Fibroblast of villous mesenchyme (primary cell): Measurements from ENCODE around the gene KBTBD12. TPM values are rescaled to one million over a fixed set of nuclear protein-coding genes. Genes with fewer than 3 reads are reported as not detected.
"Not testable (repeated sequence)": the region's sequence is repeated elsewhere in the genome, so short reads cannot be mapped to it uniquely, and the experiment has no call there.

Experiments
- DNase-seq: peaks from one replicate; pipeline ENCODE4 v3.0.0-alpha.2; 2010; ENCODE audit warnings: low read depth
- H3K4me3 ChIP-seq: 2 replicates; pipeline ENCODE4 v1.5.1; 2011; ENCODE audit warnings: low read depth, mild to moderate bottlenecking, low read length
- total RNA-seq: library from RNA; depleted of rRNA; stranded (reverse); fragments of >200 nt; gene quantifications from 2 replicates; pipeline ENCODE4 v1.2.3, GENCODE V29; 2012
- TF ChIP-seq, protein P1 (sequence below): IDR thresholded peaks from 2 replicates; pipeline ENCODE4 v1.5.1; 2012; ENCODE audit warnings: low read depth, mild to moderate bottlenecking, low read length; ENCODE audit not compliant: insufficient read depth

The KBTBD12 gene
- total RNA-seq, 1 donor = not detected

DNA sequence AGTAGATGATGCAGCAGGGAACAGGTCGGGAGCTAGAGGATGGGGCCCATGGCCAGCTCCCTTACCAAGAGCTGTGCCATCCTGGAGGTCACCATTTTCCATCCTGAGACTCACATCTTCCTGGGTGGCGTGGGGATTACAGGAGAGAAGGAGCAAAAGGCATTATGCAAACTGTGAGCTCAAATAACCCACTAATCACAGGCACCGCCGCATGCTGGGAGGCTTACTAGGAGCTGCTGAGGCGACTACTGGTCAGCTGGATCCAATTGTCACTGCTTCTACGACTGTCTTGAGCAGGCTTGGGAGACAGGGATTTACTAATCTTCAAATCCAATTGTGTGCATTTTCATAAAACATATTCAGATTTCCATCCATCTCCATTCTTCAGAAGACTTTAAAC is 12.5 kb upstream of the KBTBD12 start:
- DNase-seq = no peak
- no peak overlapping the region for H3K4me3 ChIP-seq
- TF ChIP-seq, protein P1, sequence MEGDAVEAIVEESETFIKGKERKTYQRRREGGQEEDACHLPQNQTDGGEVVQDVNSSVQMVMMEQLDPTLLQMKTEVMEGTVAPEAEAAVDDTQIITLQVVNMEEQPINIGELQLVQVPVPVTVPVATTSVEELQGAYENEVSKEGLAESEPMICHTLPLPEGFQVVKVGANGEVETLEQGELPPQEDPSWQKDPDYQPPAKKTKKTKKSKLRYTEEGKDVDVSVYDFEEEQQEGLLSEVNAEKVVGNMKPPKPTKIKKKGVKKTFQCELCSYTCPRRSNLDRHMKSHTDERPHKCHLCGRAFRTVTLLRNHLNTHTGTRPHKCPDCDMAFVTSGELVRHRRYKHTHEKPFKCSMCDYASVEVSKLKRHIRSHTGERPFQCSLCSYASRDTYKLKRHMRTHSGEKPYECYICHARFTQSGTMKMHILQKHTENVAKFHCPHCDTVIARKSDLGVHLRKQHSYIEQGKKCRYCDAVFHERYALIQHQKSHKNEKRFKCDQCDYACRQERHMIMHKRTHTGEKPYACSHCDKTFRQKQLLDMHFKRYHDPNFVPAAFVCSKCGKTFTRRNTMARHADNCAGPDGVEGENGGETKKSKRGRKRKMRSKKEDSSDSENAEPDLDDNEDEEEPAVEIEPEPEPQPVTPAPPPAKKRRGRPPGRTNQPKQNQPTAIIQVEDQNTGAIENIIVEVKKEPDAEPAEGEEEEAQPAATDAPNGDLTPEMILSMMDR = no peak

DNA sequence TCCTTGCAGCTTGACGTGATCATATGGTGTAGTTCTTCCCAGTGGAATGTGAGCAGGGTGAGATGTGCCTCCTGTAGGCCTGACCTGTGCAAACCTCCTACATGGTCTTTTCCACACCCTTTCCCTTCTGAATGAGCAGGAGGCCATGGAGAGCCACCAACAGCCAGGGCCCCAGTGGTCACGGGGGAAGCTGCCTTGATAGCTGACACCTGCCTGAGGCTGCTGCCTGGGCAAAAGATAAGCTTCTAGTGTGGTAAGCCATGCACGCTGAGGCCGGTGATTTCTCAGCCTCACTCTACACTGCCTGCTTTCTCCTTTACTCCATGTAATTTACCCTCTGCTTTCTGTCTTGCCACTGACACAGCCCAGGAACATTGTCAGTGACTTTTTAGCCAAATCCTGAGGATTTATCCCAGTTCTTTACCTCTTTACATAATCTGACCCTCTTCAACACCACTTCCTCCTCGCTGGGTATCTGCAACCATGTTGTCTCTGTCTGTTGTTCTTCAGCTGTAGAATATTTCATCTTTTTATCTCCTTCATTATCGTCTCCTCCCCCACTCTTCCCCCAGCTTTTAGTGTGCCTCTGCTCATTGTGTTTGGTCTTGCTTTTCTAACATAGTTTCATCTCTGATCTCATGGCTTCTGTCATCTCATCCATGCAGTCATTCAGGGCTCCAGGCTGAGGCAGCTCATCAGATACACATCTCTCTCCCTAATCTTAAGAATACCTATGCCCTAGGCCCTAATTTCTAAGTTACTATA is 11.2 kb upstream of the KBTBD12 start:
- H3K4me3 ChIP-seq = no peak overlapping the region
- TF ChIP-seq, protein P1 = no peak
- no peak for DNase-seq

DNA sequence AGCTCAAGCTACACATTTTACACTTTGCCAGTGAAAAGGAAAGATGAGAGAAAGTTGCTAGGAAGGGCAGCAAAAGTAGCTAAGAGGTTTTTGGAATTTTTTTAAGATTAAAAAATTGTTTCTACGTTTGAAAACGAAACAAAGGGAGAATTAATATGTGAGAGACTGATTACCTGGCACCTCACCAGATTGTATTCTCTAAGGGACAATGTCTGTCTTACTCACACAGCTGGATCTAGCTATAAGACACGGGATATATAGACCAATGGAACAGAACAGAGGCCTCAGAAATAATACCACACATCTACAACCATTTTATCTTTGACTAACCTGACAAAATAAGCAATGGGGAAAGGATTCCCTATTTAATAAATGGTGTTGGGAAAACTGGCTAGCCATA is 9.5 kb upstream of the KBTBD12 start:
- H3K4me3 ChIP-seq = no peak overlapping the region
- DNase-seq = no peak
- TF ChIP-seq, protein P1 = no peak

DNA sequence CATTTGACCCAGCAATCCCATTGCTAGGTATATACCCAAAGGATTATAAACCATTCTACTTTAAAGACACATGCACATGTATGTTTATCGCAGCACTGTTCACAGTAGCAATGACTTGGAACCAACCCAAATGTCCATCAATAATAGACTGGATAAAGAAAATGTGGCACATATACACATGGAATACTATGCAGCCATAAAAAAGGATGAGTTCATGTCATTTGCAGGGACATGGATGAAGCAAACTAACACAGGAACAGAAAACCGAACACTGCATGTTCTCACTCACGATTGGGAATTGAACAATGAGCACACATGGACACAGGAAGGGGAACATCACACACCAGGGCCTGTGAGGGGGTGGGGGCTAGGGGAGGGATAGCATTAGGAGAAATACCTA is 8.4 kb upstream of the KBTBD12 start:
- not testable (repeated sequence) for H3K4me3 ChIP-seq, DNase-seq

DNA sequence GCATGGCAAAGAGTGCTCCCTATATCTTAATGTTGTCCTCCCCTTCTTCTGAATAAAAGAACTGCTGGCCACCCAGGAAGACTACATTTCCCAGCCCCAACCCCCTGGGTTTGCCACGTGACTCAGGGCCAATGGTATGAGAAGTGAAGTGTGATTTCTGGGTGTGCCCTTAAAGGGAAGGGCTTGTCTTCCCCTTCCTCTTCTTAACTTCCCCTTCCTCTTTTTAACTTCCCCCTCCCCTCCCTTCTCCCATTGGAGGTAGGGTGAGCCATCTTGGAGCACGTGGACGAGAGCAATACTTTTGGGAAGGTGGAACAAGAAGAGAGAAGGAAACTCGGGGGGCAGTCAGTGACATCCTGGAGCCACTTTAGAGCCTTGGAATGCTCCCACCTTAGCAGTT is 6.8 kb upstream of the KBTBD12 start:
- TF ChIP-seq, protein P1 = no peak
- H3K4me3 ChIP-seq = no peak overlapping the region
- DNase-seq = no peak

DNA sequence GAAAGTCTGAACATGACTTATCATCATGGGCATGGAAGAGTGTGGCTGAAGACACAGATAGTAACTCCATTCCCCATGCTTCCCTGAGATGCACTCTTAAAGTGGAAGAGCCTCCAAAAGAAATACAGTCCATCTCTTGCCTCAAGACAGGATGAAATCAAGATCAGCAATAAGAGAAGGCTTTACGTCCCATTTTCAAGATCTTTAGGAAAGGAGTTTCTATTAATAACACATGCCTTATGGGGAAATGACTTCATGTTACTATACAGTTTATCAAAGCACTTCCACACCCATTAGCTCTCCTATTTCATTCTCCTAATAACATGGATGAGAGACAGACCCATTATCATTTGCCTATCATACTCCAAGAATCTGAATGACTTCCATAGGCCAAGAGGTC is 6.1 kb upstream of the KBTBD12 start:
- no peak overlapping the region for H3K4me3 ChIP-seq
- TF ChIP-seq, protein P1 = no peak
- no peak for DNase-seq

DNA sequence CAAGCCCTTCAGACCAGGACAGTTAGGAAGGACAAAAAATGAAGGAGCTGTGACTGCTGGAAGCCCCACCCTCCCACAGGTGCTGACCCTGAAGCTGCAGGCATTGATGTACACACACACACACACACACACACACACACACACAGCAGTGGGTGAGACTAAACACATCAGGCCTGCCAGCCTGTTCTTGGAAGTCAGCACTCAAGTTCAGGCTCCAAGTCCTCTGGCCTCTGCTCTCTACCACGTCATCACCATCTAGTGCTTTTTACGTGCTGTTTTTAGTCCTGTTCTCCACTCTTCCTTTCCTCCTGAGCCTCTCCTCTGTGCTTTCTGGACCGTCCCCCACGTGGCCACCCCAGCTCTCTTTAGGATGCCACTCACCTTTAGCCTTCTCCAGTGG is 5.4 kb upstream of the KBTBD12 start:
- TF ChIP-seq, protein P1 = no peak
- no peak for DNase-seq
- no peak overlapping the region for H3K4me3 ChIP-seq
